Gastroesophageal sphincter (tissue), 4 donors: Measurements from ENCODE around the gene PITPNM1. TPM values are rescaled to one million over a fixed set of nuclear protein-coding genes. Genes with fewer than 3 reads are reported as not detected.

Experiments used
- ATAC-seq: fragments of 150-250 bp; one replicate; pipeline ENCODE4 v1.9.1; 2016; ENCODE audit warnings: mild to moderate bottlenecking, moderate library complexity
- H3K27ac ChIP-seq, 4 donors: fragments of 200-600 bp; sonication (generic) in 3 of 4; 1 replicate in 3 of 4; 2 replicates in 1 of 4; pipeline ENCODE4 v1.5.1; 2016 to 2019
- H3K27me3 ChIP-seq: fragments of 200-600 bp; sonication (generic); one replicate; pipeline ENCODE4 v1.5.1; 2019
- H3K36me3 ChIP-seq, 2 donors: fragments of 200-600 bp; sonication (generic); one replicate each; pipeline ENCODE4 v1.5.1; 2019; ENCODE audit warnings: control low read depth in 1 of 2
- H3K4me1 ChIP-seq, 3 donors: fragments of 200-600 bp; sonication (generic); 1 replicate in 2 of 3; 2 replicates in 1 of 3; pipeline ENCODE4 v1.5.1; 2016 to 2019; ENCODE audit warnings: control low read depth in 2 of 3
- H3K4me3 ChIP-seq, 2 donors: fragments of 200-600 bp; sonication (generic); one replicate each; pipeline ENCODE4 v1.5.1; 2019; ENCODE audit warnings: mild to moderate bottlenecking in 1 of 2, moderate library complexity in 1 of 2
- H3K9me3 ChIP-seq, 3 donors: fragments of 200-600 bp; sonication (generic); one replicate each; pipeline ENCODE4 v1.5.1; 2017 to 2019; ENCODE audit warnings: control low read depth in 2 of 3
- EP300 ChIP-seq: sonication (generic); formaldehyde crosslinking; IDR thresholded peaks from one replicate; pipeline ENCODE4 v1.6.1; 2017; ENCODE audit warnings: antibody characterized with exemption, mild to moderate bottlenecking
- POLR2A ChIP-seq, 2 donors: fragments of 450-650 bp; IDR thresholded peaks; one replicate each; pipeline ENCODE4 v1.6.1; 2017; ENCODE audit warnings: antibody characterized with exemption in 2 of 2, mild to moderate bottlenecking in 2 of 2, moderate library complexity in 1 of 2
- POLR2AphosphoS5 ChIP-seq: sonication (generic); formaldehyde crosslinking; IDR thresholded peaks from one replicate; pipeline ENCODE4 v1.6.1; 2017; ENCODE audit warnings: antibody characterized with exemption
- WGBS, 2 donors: methylation state at CpG; one replicate each; pipeline ENCODE4 v1.1.5; 2018; ENCODE audit warnings: low coverage in 1 of 2; 5-methylcytosine and 5-hydroxymethylcytosine counted together
- total RNA-seq, 4 donors: library from RNA; depleted of rRNA; stranded (reverse); fragments of >200 nt; gene quantifications; one replicate each; pipeline ENCODE4 v1.1.0, GENCODE V29; 2016
- TF ChIP-seq, protein P1 (sequence below), 4 experiments: fragments of 200-600 bp in 2 of 4; fragments of 450-650 bp in 2 of 4; sonication (generic) in 1 of 4; IDR thresholded peaks; one replicate each; pipeline ENCODE4 v1.5.1; 2017 to 2019; ENCODE audit warnings: antibody characterized with exemption in 4 of 4, mild to moderate bottlenecking in 2 of 4, moderate library complexity in 2 of 4

PITPNM1 gene
- total RNA-seq, 4 donors from 2014 or later: 9.5 to 18.7 (median 15.4) TPM

DNA sequence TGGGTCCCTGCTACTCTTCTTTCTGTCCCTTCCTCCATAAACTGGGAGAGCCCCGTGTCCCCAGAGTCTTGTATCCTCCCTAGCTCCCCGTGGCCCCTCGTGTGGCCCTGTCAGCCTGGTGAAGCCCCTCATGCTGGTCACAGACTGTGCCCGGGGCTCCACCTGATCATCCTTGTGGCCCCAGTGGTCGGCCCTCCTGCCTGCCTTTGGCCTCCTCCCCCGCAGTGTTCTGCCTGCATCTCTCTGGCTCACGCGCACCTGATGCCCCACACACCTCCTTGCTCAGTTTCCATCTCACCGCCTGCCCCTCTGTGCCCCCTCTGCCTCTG is 19.3 kb upstream of the PITPNM1 start:
- Histone ChIP-seq H3K27ac (no peak overlapping the region), H3K9me3 (no peaks in the 10 kb centered on the region), H3K4me3 (no peak overlapping the region), H3K36me3 (no peaks in the 10 kb centered on the region), H3K27me3 (peaks cover 30% of the 10 kb centered on the region), H3K4me1 (no peaks in the 10 kb centered on the region)
- 87 to 94% methylated on average over 6 to 9 of the region's 9 CpGs for WGBS, 2 donors
- TF ChIP-seq, protein P1, sequence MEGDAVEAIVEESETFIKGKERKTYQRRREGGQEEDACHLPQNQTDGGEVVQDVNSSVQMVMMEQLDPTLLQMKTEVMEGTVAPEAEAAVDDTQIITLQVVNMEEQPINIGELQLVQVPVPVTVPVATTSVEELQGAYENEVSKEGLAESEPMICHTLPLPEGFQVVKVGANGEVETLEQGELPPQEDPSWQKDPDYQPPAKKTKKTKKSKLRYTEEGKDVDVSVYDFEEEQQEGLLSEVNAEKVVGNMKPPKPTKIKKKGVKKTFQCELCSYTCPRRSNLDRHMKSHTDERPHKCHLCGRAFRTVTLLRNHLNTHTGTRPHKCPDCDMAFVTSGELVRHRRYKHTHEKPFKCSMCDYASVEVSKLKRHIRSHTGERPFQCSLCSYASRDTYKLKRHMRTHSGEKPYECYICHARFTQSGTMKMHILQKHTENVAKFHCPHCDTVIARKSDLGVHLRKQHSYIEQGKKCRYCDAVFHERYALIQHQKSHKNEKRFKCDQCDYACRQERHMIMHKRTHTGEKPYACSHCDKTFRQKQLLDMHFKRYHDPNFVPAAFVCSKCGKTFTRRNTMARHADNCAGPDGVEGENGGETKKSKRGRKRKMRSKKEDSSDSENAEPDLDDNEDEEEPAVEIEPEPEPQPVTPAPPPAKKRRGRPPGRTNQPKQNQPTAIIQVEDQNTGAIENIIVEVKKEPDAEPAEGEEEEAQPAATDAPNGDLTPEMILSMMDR (IDR thresholded peaks at IDR 0.05): no peak
- no peak for TF ChIP-seq EP300
- TF ChIP-seq POLR2A (IDR thresholded peaks at IDR 0.05): no peak
- no peak for TF ChIP-seq POLR2AphosphoS5
- ATAC-seq: no peak

DNA sequence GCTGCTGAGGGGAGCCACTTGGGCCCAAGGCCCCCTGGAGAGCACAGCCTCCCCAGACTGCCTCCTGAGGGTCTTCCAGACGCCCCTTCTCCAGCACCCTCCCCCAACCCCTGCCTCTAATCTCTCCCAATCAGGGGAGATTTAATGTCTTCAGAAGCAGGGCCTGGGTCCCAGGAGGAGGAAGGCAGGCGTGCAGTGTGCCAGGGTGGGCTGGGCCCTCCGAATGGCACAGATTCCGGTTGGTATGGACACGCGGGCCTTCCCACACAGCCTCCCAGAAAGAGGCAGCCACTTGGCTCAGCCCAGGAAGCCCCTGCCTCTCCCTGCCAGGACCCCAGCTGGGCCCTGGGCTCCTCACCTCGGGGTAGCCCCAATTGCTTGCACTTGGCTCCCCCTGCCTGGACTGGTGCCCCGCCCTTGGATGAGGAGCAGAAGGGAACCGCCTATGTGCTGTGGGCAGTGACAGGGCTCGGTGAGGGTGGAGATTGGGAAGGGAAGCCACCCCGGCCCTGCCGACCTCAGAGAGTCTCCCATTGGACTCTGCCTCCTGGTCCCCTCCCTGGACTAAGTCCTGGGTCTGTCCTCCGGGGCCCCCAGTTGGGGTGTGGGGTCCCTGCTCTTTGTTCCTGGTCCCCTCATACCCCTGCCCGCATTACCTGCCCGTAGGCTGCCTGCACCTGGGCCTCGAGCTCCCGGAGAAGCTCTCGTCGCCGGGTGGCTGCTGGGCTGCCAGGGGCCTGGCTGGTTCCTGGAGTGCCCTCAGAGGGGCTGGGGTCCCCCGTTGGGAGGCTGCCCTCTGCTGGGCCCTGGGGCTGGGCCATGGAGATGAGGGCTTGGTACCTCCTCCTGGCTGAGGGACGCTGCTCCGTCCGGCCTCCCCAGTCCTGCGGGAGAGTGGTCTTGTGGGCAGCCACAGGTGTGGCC is 18.7 kb upstream of the PITPNM1 start:
- Histone ChIP-seq H3K27me3 (peaks cover 30% of the 10 kb centered on the region), H3K4me3 (no peak overlapping the region), H3K9me3 (no peaks in the 10 kb centered on the region), H3K27ac (no peak overlapping the region), H3K36me3 (no peaks in the 10 kb centered on the region), H3K4me1 (no peaks in the 10 kb centered on the region)
- no peak for TF ChIP-seq POLR2AphosphoS5
- no peak for TF ChIP-seq POLR2A (IDR thresholded peaks at IDR 0.05)
- no peak for TF ChIP-seq EP300
- TF ChIP-seq, protein P1 (IDR thresholded peaks at IDR 0.05): no peak
- WGBS, 2 donors: 100% methylated on average over 1 of the region's 25 CpGs; no CpG with 5 or more reads in 1 of the 2 donors
- no peak for ATAC-seq

DNA sequence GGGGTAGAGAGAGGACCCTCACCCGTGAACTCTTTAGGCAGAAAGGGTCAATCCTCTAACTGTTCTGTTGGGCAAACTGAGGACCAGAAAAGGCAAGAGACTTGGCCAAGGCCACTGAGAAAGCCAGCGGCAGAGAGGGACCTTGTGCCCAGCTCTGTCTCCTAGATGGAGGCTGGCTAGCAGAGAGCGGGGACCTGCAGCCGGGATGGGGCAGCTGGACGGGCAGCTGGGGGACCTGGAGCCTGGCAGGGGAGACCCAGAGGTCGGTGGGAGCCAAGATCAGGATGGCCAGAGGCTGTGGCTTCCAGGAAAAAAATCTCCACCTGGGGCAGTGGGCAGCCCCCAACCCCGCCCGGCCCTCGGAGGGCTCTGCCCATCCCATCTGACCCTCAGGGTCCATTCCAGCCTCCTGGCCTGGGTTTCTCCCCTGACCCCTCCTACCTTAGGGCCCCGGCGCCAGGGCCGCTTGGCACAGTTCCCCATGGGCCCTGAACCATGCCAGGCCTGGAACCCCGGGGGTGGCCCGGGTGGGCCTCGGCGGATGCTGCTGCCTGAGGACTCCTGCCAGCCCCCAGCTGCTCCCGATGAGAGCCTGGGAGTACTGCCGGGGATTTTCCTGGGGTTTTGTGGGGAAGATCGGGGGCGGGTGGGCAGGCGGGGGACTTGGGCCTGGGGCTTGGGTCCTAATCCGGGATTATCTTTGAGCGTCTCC is 17.8 kb upstream of the PITPNM1 start, which contains the start of gene CABP2:
CABP2 (minus strand) TSS at position 603 of the 712 bp plus-strand sequence; CDS start at position 483, 120 bp downstream.
- WGBS, 2 donors: no CpG with 5 or more reads among the region's 23 CpGs
- no peaks in the 10 kb centered on the region for H3K4me1 ChIP-seq
- no peak for ATAC-seq
- H3K36me3 ChIP-seq: no peaks in the 10 kb centered on the region
- no peaks in the 10 kb centered on the region for H3K9me3 ChIP-seq
- no peak for TF ChIP-seq POLR2A (IDR thresholded peaks at IDR 0.05)
- TF ChIP-seq EP300: no peak
- TF ChIP-seq, protein P1 (IDR thresholded peaks at IDR 0.05): no peak
- no peak for TF ChIP-seq POLR2AphosphoS5
- peaks cover 30% of the 10 kb centered on the region for H3K27me3 ChIP-seq
- no peak within 1 kb of the TSS for H3K27ac ChIP-seq
- no peak within 1 kb of the TSS for H3K4me3 ChIP-seq

DNA sequence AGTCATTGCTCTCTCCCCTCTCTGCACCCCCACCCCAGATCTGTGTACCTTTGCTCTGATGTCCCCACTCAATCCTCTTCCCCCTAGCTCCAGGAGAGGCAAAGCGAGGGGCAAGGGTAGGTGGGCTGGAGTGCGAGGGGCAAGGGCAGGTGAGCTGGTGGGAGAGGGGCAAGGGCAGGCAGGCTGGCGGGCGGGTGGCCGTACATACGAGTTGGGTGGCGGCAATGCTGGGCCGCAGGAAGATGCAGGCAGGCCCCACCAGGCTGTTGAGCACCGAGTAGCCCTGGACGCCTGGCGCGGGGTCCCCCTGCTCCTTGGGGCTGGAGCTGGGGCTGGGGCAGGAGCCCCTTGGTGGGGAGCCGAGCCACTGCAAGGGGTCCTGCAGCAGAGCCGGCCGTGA is 17.2 kb upstream of the PITPNM1 start:
- no peak overlapping the region for H3K4me3 ChIP-seq
- TF ChIP-seq EP300: no peak
- TF ChIP-seq, protein P1 (IDR thresholded peaks at IDR 0.05): no peak
- no peak for TF ChIP-seq POLR2A (IDR thresholded peaks at IDR 0.05)
- TF ChIP-seq POLR2AphosphoS5: no peak
- H3K27me3 ChIP-seq: peaks cover 30% of the 10 kb centered on the region
- WGBS, 2 donors: 80% methylated on average over 1 of the region's 15 CpGs; no CpG with 5 or more reads in 1 of the 2 donors
- no peak overlapping the region for H3K27ac ChIP-seq
- ATAC-seq: no peak
- no peaks in the 10 kb centered on the region for H3K36me3 ChIP-seq
- H3K9me3 ChIP-seq: no peaks in the 10 kb centered on the region
- H3K4me1 ChIP-seq: no peaks in the 10 kb centered on the region
